GM23248 (cell line): ENCODE results near the gene HNRNPA1.
"Not testable (repeated sequence)": the region's sequence is repeated elsewhere in the genome, so short reads cannot be mapped to it uniquely, and the experiment has no call there.

Experiments
- EZH2 ChIP-seq: fragments of 200-600 bp; sonication (generic); IDR thresholded peaks from 2 replicates; pipeline ENCODE4 v1.6.1; 2018; ENCODE audit warnings: antibody characterized with exemption, mild to moderate bottlenecking; ENCODE audit not compliant: insufficient read depth, poor library complexity, severe bottlenecking
- EZH2phosphoT487 ChIP-seq: fragments of 200-600 bp; sonication (generic); IDR thresholded peaks from 2 replicates; pipeline ENCODE4 v1.6.1; 2018; ENCODE audit warnings: antibody characterized with exemption, moderate library complexity, mild to moderate bottlenecking, low read depth; ENCODE audit not compliant: insufficient read depth

DNA sequence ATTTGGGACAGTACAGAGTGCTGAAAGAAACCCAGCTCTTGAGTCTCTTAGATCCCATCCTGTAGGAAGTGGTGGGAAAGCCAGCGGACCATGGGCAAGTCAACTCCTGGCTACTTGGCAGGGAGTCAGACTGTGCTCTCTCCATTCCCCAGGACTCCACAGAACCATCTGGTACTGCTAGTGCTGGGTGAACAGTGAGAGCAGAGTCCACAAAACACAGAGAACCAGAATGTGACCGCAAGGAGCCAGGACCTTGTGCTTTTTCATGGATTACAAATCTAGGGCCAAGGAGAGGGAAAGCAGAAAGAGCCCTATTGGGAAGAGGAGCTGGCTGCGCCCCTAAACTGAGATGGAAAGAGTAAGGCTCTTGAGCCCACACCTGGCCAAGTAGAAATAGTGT is 49.3 kb upstream of the HNRNPA1 start:
- not testable (repeated sequence) for TF ChIP-seq EZH2, EZH2phosphoT487
